Activated naive CD8-positive, alpha-beta T cell treated with anti-CD3 and anti-CD28 coated beads, Interleukin-2, amount 10 ng/mL, durations not matched to agents 7 days and 5 days (primary cell): ENCODE data around the gene NRN1. TPM values are rescaled to one million over a fixed set of nuclear protein-coding genes. Genes with fewer than 3 reads are reported as not detected.

Experiments used
- ATAC-seq: fragments of 150-1000 bp; cut with Tn5 transposase; one replicate; pipeline ENCODE4 v1.10.0; 2021; ENCODE audit warnings: low read depth, moderate library complexity
- POLR2A ChIA-PET: fragments of 350-600 bp; sonication (Branson Sonifier 250); formaldehyde crosslinking; loops from one replicate; lab custom pipeline; 2021; ENCODE audit warnings: antibody characterized with exemption; lab: Charles Lee
- DNase-seq: peaks from one replicate; pipeline ENCODE4 v3.0.0; 2021
- H3K27ac Mint-ChIP-seq: one replicate; pipeline ENCODE4 v1.8.0; 2022; ENCODE audit warnings: mild to moderate bottlenecking, mixed read lengths
- H3K27me3 Mint-ChIP-seq: one replicate; pipeline ENCODE4 v1.8.0; 2022; ENCODE audit warnings: mild to moderate bottlenecking, moderate library complexity, mixed read lengths
- H3K36me3 Mint-ChIP-seq: one replicate; pipeline ENCODE4 v1.8.0; 2021; ENCODE audit warnings: mild to moderate bottlenecking, mixed read lengths
- H3K4me1 Mint-ChIP-seq: one replicate; pipeline ENCODE4 v1.8.0; 2021; ENCODE audit warnings: mixed read lengths
- H3K4me3 Mint-ChIP-seq: one replicate; pipeline ENCODE4 v1.8.0; 2022; ENCODE audit warnings: mild to moderate bottlenecking, moderate library complexity, mixed read lengths
- H3K9me3 Mint-ChIP-seq: one replicate; pipeline ENCODE4 v1.8.0; 2021; ENCODE audit warnings: mixed read lengths
- total RNA-seq, 2 experiments: library from RNA; stranded (reverse); gene quantifications; one replicate each; pipeline ENCODE4 v1.2.3, GENCODE V29; 2021

Gene NRN1
- total RNA-seq, 2 experiments from 2014 or later, result 49.8 to 54.8 TPM

- no peaks in the 10 kb centered on the region for H3K4me1 Mint-ChIP-seq
- no peak overlapping the region for H3K4me3 Mint-ChIP-seq
- POLR2A ChIA-PET, result no interaction called here
- H3K27me3 Mint-ChIP-seq, result peaks cover 22% of the 10 kb centered on the region
- no peak for DNase-seq
- no peak overlapping the region for H3K27ac Mint-ChIP-seq
- H3K36me3 Mint-ChIP-seq, result peaks cover 2% of the 10 kb centered on the region
- no peak for ATAC-seq
- H3K9me3 Mint-ChIP-seq, result no peaks in the 10 kb centered on the region
These were observed 46.3 kb downstream of the NRN1 start for GRCh38 chr6:5960456-5960855.

- Mint-ChIP-seq H3K4me3 (no peak overlapping the region), H3K27ac (no peak overlapping the region), H3K36me3 (peaks cover 2% of the 10 kb centered on the region), H3K4me1 (no peaks in the 10 kb centered on the region), H3K9me3 (no peaks in the 10 kb centered on the region), H3K27me3 (peaks cover 26% of the 10 kb centered on the region)
- POLR2A ChIA-PET, result no interaction called here
- ATAC-seq, result no peak
- no peak for DNase-seq
These were observed 47.8 kb downstream of the NRN1 start for GRCh38 chr6:5958921-5959320.

DNA sequence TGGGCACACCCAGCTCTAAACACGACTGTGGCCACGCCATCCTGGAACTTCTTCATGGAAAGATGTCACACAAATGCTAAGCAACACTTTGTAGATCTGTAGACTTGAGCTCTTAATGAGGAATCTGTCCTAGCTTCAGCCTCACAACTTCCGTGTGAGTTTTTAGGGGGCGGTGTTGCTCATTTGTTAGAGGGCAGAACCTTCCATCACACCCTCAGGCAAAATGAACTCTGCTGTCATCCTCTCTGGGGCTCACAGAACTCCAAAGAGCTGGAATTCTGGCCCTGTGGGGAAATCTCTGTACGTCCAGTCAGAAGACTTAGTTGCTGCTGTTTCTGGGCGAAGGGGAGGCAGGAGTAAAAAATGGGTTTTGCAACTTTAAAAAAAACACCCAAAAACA is 49.8 kb downstream of the NRN1 start:
- Mint-ChIP-seq H3K27ac (no peak overlapping the region), H3K27me3 (peaks cover 40% of the 10 kb centered on the region), H3K4me1 (no peaks in the 10 kb centered on the region), H3K4me3 (no peak overlapping the region), H3K9me3 (no peaks in the 10 kb centered on the region), H3K36me3 (peaks cover 2% of the 10 kb centered on the region)
- ATAC-seq (no peak), DNase-seq (no peak)
- POLR2A ChIA-PET, result no interaction called here

GRCh38 chr6:5950361-5950785 is 56.4 kb downstream of the NRN1 start:
- POLR2A ChIA-PET, result no interaction called here
- no peaks in the 10 kb centered on the region for H3K4me1 Mint-ChIP-seq
- no peak overlapping the region for H3K27ac Mint-ChIP-seq
- peak; percentile 74 for ATAC-seq
- H3K4me3 Mint-ChIP-seq, result no peak overlapping the region
- DNase-seq, result peak; percentile 51
- H3K27me3 Mint-ChIP-seq, result peaks cover 41% of the 10 kb centered on the region
- peaks cover 3% of the 10 kb centered on the region for H3K9me3 Mint-ChIP-seq
- peaks cover 4% of the 10 kb centered on the region for H3K36me3 Mint-ChIP-seq
